Ishikawa (cell line): ENCODE results near the gene TMEM238.

Experiments
- CEBPB ChIP-seq: IDR thresholded peaks from 2 replicates; pipeline ENCODE4 v1.6.1; 2012
- CREB1 ChIP-seq: IDR thresholded peaks from 2 replicates; pipeline ENCODE4 v1.6.1; 2012; ENCODE audit warnings: low read depth
- EGR1 ChIP-seq: IDR thresholded peaks from 2 replicates; pipeline ENCODE4 v1.6.1; 2012
- EP300 ChIP-seq: IDR thresholded peaks from 2 replicates; pipeline ENCODE4 v1.6.1; 2012; ENCODE audit warnings: borderline replicate concordance
- FOXM1 ChIP-seq: IDR thresholded peaks from 2 replicates; pipeline ENCODE4 v1.6.1; 2012; ENCODE audit warnings: low read depth, borderline replicate concordance
- MAX ChIP-seq: IDR thresholded peaks from 2 replicates; pipeline ENCODE4 v1.6.1; 2012
- NFIC ChIP-seq: IDR thresholded peaks from 2 replicates; pipeline ENCODE4 v1.6.1; 2012
- RAD21 ChIP-seq: IDR thresholded peaks from 2 replicates; pipeline ENCODE4 v1.6.1; 2012; ENCODE audit warnings: low read depth
- REST ChIP-seq: IDR thresholded peaks from 2 replicates; pipeline ENCODE4 v1.6.1; 2012; ENCODE audit warnings: low read depth, mild to moderate bottlenecking
- TAF1 ChIP-seq: IDR thresholded peaks from 2 replicates; pipeline ENCODE4 v1.6.1; 2012; ENCODE audit warnings: low read depth, mild to moderate bottlenecking
- TCF12 ChIP-seq: IDR thresholded peaks from 2 replicates; pipeline ENCODE4 v1.6.1; 2012; ENCODE audit warnings: low read depth
- TEAD4 ChIP-seq: IDR thresholded peaks from 2 replicates; pipeline ENCODE4 v1.6.1; 2012
- USF1 ChIP-seq: IDR thresholded peaks from 2 replicates; pipeline ENCODE4 v1.6.1; 2012
- YY1 ChIP-seq: IDR thresholded peaks from 2 replicates; pipeline ENCODE4 v1.6.1; 2012; ENCODE audit warnings: low read depth
- ZBTB7A ChIP-seq: IDR thresholded peaks from 2 replicates; pipeline ENCODE4 v1.6.1; 2012; ENCODE audit warnings: low read depth

TMEM238 gene

GRCh38 chr19:55354698-55355212 is 29.3 kb downstream of the TMEM238 start, which contains the start of gene COX6B2:
Gene COX6B2, minus strand, starts transcription at chr19:55354719. Its CDS starts 198 bp downstream, at chr19:55354521.
- TF ChIP-seq MAX (no peak), RAD21 (no peak), NFIC (no peak), CREB1 (no peak), ZBTB7A (no peak), FOXM1 (no peak), TCF12 (no peak), REST (no peak), CEBPB (no peak), USF1 (no peak), YY1 (no peak), TEAD4 (no peak), EGR1 (no peak), EP300 (no peak), TAF1 (no peak)

DNA sequence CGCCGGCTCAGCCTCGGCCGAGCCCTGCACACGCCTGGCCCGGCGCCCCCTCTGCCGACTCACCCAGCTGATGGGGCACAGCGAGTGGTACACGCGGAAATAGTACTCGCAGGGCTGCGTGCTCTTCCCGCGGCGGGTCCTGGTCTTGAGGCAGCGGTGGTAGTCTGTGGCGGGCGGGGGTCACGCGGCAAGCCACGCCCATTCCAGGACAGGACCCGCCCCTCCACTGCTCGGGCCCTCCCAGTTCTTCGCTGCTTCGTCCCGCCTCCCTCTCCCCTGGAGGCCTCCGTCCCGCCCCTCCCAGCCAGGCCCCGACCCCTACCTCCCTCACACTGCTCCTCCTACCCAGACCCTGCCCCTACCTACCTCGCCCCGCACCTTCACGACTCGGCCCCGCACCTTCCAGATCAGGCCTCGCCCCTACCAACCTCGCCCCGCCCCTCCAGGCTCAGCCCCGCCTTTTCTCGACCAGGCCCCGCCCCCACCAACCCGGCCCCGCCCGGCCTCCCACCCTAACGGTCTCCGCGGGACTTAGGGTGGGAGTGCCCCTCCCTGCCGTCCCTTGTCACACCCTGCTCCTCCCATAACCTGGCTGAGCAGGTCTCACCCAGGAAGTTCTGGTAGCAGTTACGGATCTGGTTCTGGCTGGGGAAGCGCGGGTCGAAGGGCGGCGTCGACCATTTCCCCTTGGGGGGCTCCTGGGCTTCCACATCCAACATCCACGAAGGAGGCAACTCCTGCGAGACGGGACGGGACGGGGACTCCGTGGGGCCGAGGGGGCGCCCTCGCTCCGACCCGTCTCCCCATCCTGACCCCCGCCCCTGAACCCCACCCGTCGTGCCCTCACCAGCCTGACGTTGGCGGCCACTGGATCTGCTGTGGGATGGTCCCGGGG is 30.0 kb downstream of the TMEM238 start:
- TF ChIP-seq ZBTB7A (0 out of 2 replicates have a peak, but pooled peaks have one; percentile 17), EP300 (no peak)

DNA sequence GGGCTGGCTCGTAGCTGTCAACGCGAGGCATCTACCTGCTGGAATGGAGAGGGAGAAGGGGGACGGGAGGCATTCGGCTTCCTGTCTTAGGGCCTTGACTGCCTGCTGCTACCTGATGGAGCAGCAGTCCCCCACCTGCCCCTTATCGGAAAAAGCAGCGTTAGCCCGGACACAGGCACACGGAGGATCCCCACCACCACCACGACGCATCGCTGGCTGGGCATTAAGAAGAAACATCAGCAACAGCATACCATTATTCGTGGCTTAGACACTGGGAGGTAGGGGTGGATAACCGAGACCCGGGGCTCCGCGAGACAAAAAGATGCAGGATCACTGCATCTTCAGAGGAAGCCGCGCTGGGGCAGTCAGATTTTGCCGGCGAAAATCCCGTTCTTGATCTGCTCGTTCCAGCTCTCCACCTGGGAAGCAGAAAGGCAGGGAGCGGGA is 30.7 kb downstream of the TMEM238 start:
- TF ChIP-seq FOXM1: no peak
- TF ChIP-seq CREB1: no peak
- no peak for TF ChIP-seq YY1
- no peak for TF ChIP-seq CEBPB
- TF ChIP-seq MAX: no peak
- TF ChIP-seq RAD21: no peak
- TF ChIP-seq TEAD4: no peak
- no peak for TF ChIP-seq REST
- TF ChIP-seq EGR1: no peak
- TF ChIP-seq EP300: no peak
- TF ChIP-seq USF1: no peak
- TF ChIP-seq TCF12: no peak
- no peak for TF ChIP-seq TAF1
- TF ChIP-seq ZBTB7A: no peak
- no peak for TF ChIP-seq NFIC

DNA sequence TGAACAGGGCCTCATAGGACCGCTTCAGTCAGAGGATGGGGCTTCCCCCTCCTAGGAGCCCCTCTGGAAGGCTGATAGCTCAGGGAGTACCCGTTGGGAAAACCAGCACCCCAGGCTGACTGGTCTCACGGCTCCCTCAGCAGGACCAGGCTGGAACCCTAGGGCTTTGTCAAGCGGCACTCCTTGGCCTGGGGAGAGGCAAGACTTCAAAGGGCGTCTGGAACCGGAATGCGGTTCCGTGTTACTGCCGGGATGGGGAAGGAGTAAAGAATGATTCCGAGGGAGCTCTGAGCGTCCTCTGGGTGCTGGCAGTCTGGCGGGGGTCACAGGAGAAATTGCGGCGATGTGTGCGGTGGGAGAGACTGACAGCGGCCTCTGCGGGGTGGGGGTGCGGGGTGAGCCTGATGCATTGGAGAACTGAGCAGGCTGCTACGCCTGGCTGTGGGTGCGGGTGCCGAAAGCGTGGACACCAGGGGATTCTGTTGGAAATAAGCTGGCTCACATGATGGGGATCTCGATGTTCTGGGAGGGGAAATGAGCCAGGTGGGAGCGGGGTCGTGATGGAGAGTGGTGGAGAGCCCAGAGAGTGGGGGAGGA is 31.4 kb downstream of the TMEM238 start:
- TF ChIP-seq MAX (no peak), FOXM1 (no peak), REST (no peak), EP300 (no peak), NFIC (no peak), USF1 (no peak), CEBPB (no peak), TEAD4 (no peak), CREB1 (no peak), TCF12 (no peak), EGR1 (no peak), ZBTB7A (no peak), TAF1 (no peak)
